Heart right ventricle (tissue), 12 donors: Measurements from ENCODE around the gene RPL14. TPM values are rescaled to one million over a fixed set of nuclear protein-coding genes. Genes with fewer than 3 reads are reported as not detected.

ENCODE experiments used
- polyA plus RNA-seq, 2 donors: library from polyadenylated mRNA; stranded (reverse); fragments of 200-250 nt; gene quantifications; one replicate each; pipeline ENCODE4 v1.2.3, GENCODE V29; 2013
- total RNA-seq, 10 donors: library from RNA; stranded (reverse); fragmentation: NEBNext Ultra II Directional in 3 of 10; extraction: Animal tissue kit (Norgen Biotek cat#: 25700) in 3 of 10; gene quantifications; one replicate each; pipeline versions ENCODE4 v1.2.1 to v1.2.4, GENCODE V29; 2021 to 2023
- donor health status: ischemic (EF 13 %, LVEDD 7.1; RV severe dilation, severe dysfunction).
- donor health status: healthy with polysubstance abuse.
- donor health status: DM: no; HTN: yes; CAD: no.
- donor health status: DM: no; HTN: no; CAD: no.
- donor health status: ischemic (EF 25% LVEDD 6.9; RV normal size, moderate dysfunction).
- donor health status: ischemic (EF 25% LVEDD 5.7; RV mildly dilated, moderate dysfunction).
- donor health status: healthy.
- donor health status: nonischemic (EF 11% LVEDD 7.7; RV severe dilation, severe dysfunction).
- donor health status: DM: yes; HTN: yes; CAD: no.
- donor health status: PGD.
- donor health status: ischemic (EF 29% LVEDD 5.4; RV normal size, mild dysfunction).
- donor health status: nonischemic (EF 23%, LVEDD 6.1; RV moderate dilation, normal function).

The RPL14 gene
- total and polyA plus RNA-seq, 12 donors: 882 to 1,433 (median 1,010) TPM

Other genes starting within 250 kb of the RPL14 start
- 100 to 1,000 TPM; 203 to 381 (median 303) TPM for gene EIF1B, start 147.6 kb upstream of the RPL14 start, total RNA-seq
- gene EIF1B, start 147.6 kb upstream of the RPL14 start, polyA plus RNA-seq: 100 to 1,000 TPM; 111 to 202 TPM
- under 1 TPM in 9 of 10 donors, not detected in 1; 0.15 to 0.77 (median 0.40) TPM for gene ENTPD3, start 70.2 kb upstream of the RPL14 start, total RNA-seq
- under 1 TPM; 0.25 to 0.51 TPM for gene ENTPD3, start 70.2 kb upstream of the RPL14 start, polyA plus RNA-seq
- gene ZNF619, start 19.8 kb downstream of the RPL14 start, total RNA-seq: 1 to 10 TPM; 3.0 to 6.1 (median 5.0) TPM
- gene ZNF619, start 19.8 kb downstream of the RPL14 start, polyA plus RNA-seq: 1 to 10 TPM; 1.0 to 1.7 TPM
- gene ZNF620, start 48.7 kb downstream of the RPL14 start, total RNA-seq: 1 to 10 TPM; 1.3 to 3.6 (median 2.7) TPM
- 1 to 10 TPM; 1.4 to 1.9 TPM for gene ZNF620, start 48.7 kb downstream of the RPL14 start, polyA plus RNA-seq
- 10 to 100 TPM in 6 of 10 donors, 1 to 10 TPM in 4; 8.9 to 14.6 (median 10.5) TPM for gene ZNF621, start 67.6 kb downstream of the RPL14 start, total RNA-seq
- 10 to 100 TPM in 1 of 2 donors, 1 to 10 TPM in 1; 5.5 to 13.7 TPM for gene ZNF621, start 67.6 kb downstream of the RPL14 start, polyA plus RNA-seq